ENCODE data around the gene ZIC4.

GRCh38 chr3:147388700-147389580, 17.4 kb downstream of the ZIC4 start:
- TF ChIP-seq POLR2A (IDR thresholded peaks at IDR 0.05; ENCODE audit: low read length) (no peak), GATA1 (IDR thresholded peaks at IDR 0.05; ENCODE audit: low read depth, low read length) (no peak)
